GM23338 (cell line): ENCODE data around the gene SEC24C. TPM values are rescaled to one million over a fixed set of nuclear protein-coding genes. Genes with fewer than 3 reads are reported as not detected.
"Not testable (repeated sequence)": the region's sequence is repeated elsewhere in the genome, so short reads cannot be mapped to it uniquely, and the experiment has no call there.

ENCODE experiments used
- ATAC-seq: fragments of 200-7000 bp; cut with Tn5 transposase; 3 replicates; pipeline ENCODE4 v1.9.1; 2020
- DNase-seq: peaks from one replicate; pipeline ENCODE4 v3.0.0-alpha.2; 2015; ENCODE audit warnings: low spot score
- H2AFZ ChIP-seq: fragments of 200-600 bp; sonication (generic); 2 replicates; pipeline ENCODE4 v1.8.0; 2016; ENCODE audit warnings: antibody characterized with exemption, mild to moderate bottlenecking, moderate library complexity
- H3F3A ChIP-seq: fragments of 200-600 bp; sonication (generic); replicated peaks from 2 replicates; pipeline ENCODE4 v1.8.0; 2017; ENCODE audit warnings: antibody characterized with exemption, mixed run types, low read depth
- H3K27ac ChIP-seq: fragments of 200-600 bp; sonication (generic); 2 replicates; pipeline ENCODE4 v1.6.1; 2016; ENCODE audit warnings: low read depth
- H3K27me3 ChIP-seq: fragments of 200-600 bp; sonication (generic); 2 replicates; pipeline ENCODE4 v1.8.0; 2016; ENCODE audit warnings: mild to moderate bottlenecking, mixed run types, moderate library complexity; ENCODE audit not compliant: insufficient read depth
- H3K36me3 ChIP-seq: fragments of 200-600 bp; sonication (generic); 2 replicates; pipeline ENCODE4 v1.8.0; 2016; ENCODE audit warnings: mild to moderate bottlenecking; ENCODE audit not compliant: insufficient read depth
- H3K4me1 ChIP-seq: fragments of 200-600 bp; sonication (generic); 2 replicates; pipeline ENCODE4 v1.8.0; 2016; ENCODE audit warnings: mild to moderate bottlenecking, moderate library complexity; ENCODE audit not compliant: insufficient read depth
- H3K4me2 ChIP-seq: fragments of 200-600 bp; sonication (generic); 2 replicates; pipeline ENCODE4 v1.7.1; 2017; ENCODE audit warnings: mixed run types
- H3K4me3 ChIP-seq: fragments of 200-600 bp; sonication (generic); 2 replicates; pipeline ENCODE4 v1.6.1; 2016; ENCODE audit warnings: mixed run types
- H3K79me2 ChIP-seq: fragments of 200-600 bp; sonication (generic); replicated peaks from 2 replicates; pipeline ENCODE4 v1.8.0; 2017; ENCODE audit warnings: mild to moderate bottlenecking; ENCODE audit not compliant: insufficient read depth
- H3K9me2 ChIP-seq: fragments of 200-600 bp; sonication (generic); 2 replicates; pipeline ENCODE4 v1.8.0; 2017; ENCODE audit not compliant: insufficient read depth
- H4K20me1 ChIP-seq: fragments of 200-600 bp; sonication (generic); replicated peaks from 2 replicates; pipeline ENCODE4 v1.8.0; 2017; ENCODE audit warnings: mild to moderate bottlenecking; ENCODE audit not compliant: insufficient read depth
- H3K27ac Mint-ChIP-seq: 2 replicates; pipeline ENCODE4 v1.8.0; 2020; ENCODE audit warnings: inconsistent platforms, mild to moderate bottlenecking, moderate library complexity, mixed read lengths
- H3K27me3 Mint-ChIP-seq: 3 replicates; pipeline ENCODE4 v1.8.0; 2022; ENCODE audit warnings: low read depth, mild to moderate bottlenecking, moderate library complexity, mixed read lengths, inconsistent platforms; ENCODE audit not compliant: insufficient read depth, poor library complexity
- H3K36me3 Mint-ChIP-seq: 3 replicates; pipeline ENCODE4 v1.8.0; 2021; ENCODE audit warnings: low read depth, mild to moderate bottlenecking, inconsistent platforms, moderate library complexity, mixed read lengths
- H3K4me1 Mint-ChIP-seq: 3 replicates; pipeline ENCODE4 v1.8.0; 2020; ENCODE audit warnings: mild to moderate bottlenecking, inconsistent platforms, mixed read lengths
- H3K4me3 Mint-ChIP-seq: 3 replicates; pipeline ENCODE4 v1.8.0; 2021; ENCODE audit warnings: moderate library complexity, mild to moderate bottlenecking, inconsistent platforms, mixed read lengths
- H3K9me3 Mint-ChIP-seq: 3 replicates; pipeline ENCODE4 v1.8.0; 2020; ENCODE audit warnings: moderate library complexity, mild to moderate bottlenecking, inconsistent platforms, mixed read lengths
- EZH2phosphoT487 ChIP-seq: fragments of 200-600 bp; sonication (generic); IDR thresholded peaks from one replicate; pipeline ENCODE4 v1.8.1; 2018; ENCODE audit warnings: antibody characterized with exemption; ENCODE audit not compliant: unreplicated experiment
- JUNB ChIP-seq: IDR thresholded peaks from one replicate; pipeline ENCODE4 v1.6.1; 2016; ENCODE audit warnings: antibody characterized with exemption; ENCODE audit not compliant: unreplicated experiment
- NANOG ChIP-seq: IDR thresholded peaks from 2 replicates; pipeline ENCODE4 v1.6.1; 2016; ENCODE audit warnings: antibody characterized with exemption, borderline replicate concordance
- POLR2AphosphoS5 ChIP-seq: IDR thresholded peaks from 2 replicates; pipeline ENCODE4 v1.6.1; 2016; ENCODE audit warnings: antibody characterized with exemption, low read depth
- STAT1 ChIP-seq: IDR thresholded peaks from one replicate; pipeline ENCODE4 v1.6.1; 2016; ENCODE audit warnings: antibody characterized with exemption; ENCODE audit not compliant: unreplicated experiment
- ZNF114 ChIP-seq: fragments of 250-450 bp; sonication (Bioruptor Pico); IDR thresholded peaks from 2 replicates; pipeline ENCODE4 v1.5.0; 2020; ENCODE audit warnings: mild to moderate bottlenecking, moderate library complexity
- polyA plus RNA-seq: library from polyadenylated mRNA; unstranded; fragments of >200 nt; fragmentation: Nextera tagmentation; extraction: Ambion mirVana; gene quantifications from 2 replicates; pipeline ENCODE4 v1.2.1, GENCODE V29; 2016
- total RNA-seq: library from RNA; depleted of rRNA; stranded (reverse); fragments of >200 nt; shearing (Covaris generic); gene quantifications from 2 replicates; pipeline ENCODE4 v1.2.3, GENCODE V29; 2014
- TF ChIP-seq, protein P1 (sequence below): IDR thresholded peaks from one replicate; pipeline ENCODE4 v1.6.1; 2018; ENCODE audit warnings: antibody characterized with exemption; ENCODE audit not compliant: unreplicated experiment
- TF ChIP-seq, protein P2 (sequence below): fragments of 250-450 bp; sonication (Bioruptor Pico); IDR thresholded peaks from 2 replicates; pipeline ENCODE4 v1.5.0; 2020; ENCODE audit warnings: mild to moderate bottlenecking, moderate library complexity

SEC24C gene
- total and polyA plus RNA-seq, 2 experiments from 2014 or later = 16.9 to 64.2 TPM

DNA sequence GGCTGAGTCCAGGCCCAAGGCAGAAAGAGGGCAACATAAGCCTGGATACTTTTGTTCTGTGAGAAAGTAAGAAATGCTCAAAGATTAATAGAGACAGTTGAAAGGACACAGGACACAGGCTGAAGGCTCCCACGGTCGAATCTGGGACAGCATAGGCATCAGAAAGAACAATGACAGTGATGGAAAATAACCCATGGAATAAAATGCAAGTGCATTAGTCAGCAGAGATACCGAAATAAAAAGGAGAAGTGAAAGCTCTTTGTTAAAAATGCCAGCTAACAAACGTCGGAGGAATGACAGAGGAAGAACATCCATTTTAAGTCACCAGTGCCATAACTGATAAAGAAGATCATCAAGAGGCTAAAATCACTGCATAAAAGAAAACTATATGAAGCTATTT, 26.6 kb upstream of the SEC24C start:
- no peak overlapping the region for H3K4me3 ChIP-seq
- H3K4me1 ChIP-seq = no peaks in the 10 kb centered on the region
- H3K27ac ChIP-seq = no peak overlapping the region
- TF ChIP-seq, protein P1, sequence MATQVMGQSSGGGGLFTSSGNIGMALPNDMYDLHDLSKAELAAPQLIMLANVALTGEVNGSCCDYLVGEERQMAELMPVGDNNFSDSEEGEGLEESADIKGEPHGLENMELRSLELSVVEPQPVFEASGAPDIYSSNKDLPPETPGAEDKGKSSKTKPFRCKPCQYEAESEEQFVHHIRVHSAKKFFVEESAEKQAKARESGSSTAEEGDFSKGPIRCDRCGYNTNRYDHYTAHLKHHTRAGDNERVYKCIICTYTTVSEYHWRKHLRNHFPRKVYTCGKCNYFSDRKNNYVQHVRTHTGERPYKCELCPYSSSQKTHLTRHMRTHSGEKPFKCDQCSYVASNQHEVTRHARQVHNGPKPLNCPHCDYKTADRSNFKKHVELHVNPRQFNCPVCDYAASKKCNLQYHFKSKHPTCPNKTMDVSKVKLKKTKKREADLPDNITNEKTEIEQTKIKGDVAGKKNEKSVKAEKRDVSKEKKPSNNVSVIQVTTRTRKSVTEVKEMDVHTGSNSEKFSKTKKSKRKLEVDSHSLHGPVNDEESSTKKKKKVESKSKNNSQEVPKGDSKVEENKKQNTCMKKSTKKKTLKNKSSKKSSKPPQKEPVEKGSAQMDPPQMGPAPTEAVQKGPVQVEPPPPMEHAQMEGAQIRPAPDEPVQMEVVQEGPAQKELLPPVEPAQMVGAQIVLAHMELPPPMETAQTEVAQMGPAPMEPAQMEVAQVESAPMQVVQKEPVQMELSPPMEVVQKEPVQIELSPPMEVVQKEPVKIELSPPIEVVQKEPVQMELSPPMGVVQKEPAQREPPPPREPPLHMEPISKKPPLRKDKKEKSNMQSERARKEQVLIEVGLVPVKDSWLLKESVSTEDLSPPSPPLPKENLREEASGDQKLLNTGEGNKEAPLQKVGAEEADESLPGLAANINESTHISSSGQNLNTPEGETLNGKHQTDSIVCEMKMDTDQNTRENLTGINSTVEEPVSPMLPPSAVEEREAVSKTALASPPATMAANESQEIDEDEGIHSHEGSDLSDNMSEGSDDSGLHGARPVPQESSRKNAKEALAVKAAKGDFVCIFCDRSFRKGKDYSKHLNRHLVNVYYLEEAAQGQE = no peak
- no peak for TF ChIP-seq ZNF114 (CRISPR knock-in tag)
- TF ChIP-seq POLR2AphosphoS5 = no peak
- TF ChIP-seq STAT1 = no peak
- TF ChIP-seq NANOG = no peak
- TF ChIP-seq JUNB = no peak
- no peak for TF ChIP-seq EZH2phosphoT487
- peaks cover 43% of the 10 kb centered on the region for H3K36me3 ChIP-seq
- H4K20me1 ChIP-seq = no peaks in the 10 kb centered on the region; the same call in 1 of the 2 replicates
- H3K9me3 Mint-ChIP-seq = no peaks in the 10 kb centered on the region
- no peaks in the 10 kb centered on the region for H3K27me3 Mint-ChIP-seq
- H3K4me1 Mint-ChIP-seq = no peaks in the 10 kb centered on the region
- no peak for ATAC-seq
- H2AFZ ChIP-seq = no peak overlapping the region
- H3F3A ChIP-seq = no peaks in the 10 kb centered on the region
- H3K27ac Mint-ChIP-seq = no peak overlapping the region
- H3K9me2 ChIP-seq = no peaks in the 10 kb centered on the region
- DNase-seq = no peak
- H3K4me3 Mint-ChIP-seq = no peak overlapping the region
- no peaks in the 10 kb centered on the region for H3K79me2 ChIP-seq
- no peak overlapping the region for H3K4me2 ChIP-seq
- H3K27me3 ChIP-seq = no peaks in the 10 kb centered on the region
- peaks cover 62% of the 10 kb centered on the region for H3K36me3 Mint-ChIP-seq

DNA sequence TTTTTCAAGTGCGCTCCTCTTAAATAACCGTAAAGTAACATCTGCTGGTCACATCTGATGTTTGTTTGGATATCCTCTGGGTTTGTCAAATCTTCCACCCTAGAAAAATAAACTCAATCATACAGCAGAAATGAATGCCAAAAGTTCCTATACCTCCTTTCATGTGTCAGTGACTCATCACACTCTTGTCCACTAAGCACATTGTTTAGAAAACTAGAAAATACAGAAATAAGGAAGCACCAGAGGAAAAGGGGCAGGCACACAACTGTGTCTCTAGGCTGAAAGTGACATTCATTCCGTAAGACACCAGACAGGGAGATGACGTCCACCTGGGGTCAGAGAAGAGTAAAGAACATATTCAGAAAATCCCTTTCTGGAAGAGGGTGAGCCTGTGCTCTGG, 23.6 kb upstream of the SEC24C start:
- not testable (repeated sequence) for H3K9me2 ChIP-seq, H3K4me2 ChIP-seq, ATAC-seq, H3K4me3 Mint-ChIP-seq, H3K4me3 ChIP-seq, H3K27ac ChIP-seq, H3K27ac Mint-ChIP-seq, H3K4me1 ChIP-seq, H3K79me2 ChIP-seq, H3K4me1 Mint-ChIP-seq, DNase-seq, H3K9me3 Mint-ChIP-seq, H3F3A ChIP-seq, H2AFZ ChIP-seq, H3K27me3 ChIP-seq, H3K27me3 Mint-ChIP-seq, H4K20me1 ChIP-seq
- H3K36me3 Mint-ChIP-seq = peaks cover 68% of the 10 kb centered on the region
- peaks cover 47% of the 10 kb centered on the region for H3K36me3 ChIP-seq

DNA sequence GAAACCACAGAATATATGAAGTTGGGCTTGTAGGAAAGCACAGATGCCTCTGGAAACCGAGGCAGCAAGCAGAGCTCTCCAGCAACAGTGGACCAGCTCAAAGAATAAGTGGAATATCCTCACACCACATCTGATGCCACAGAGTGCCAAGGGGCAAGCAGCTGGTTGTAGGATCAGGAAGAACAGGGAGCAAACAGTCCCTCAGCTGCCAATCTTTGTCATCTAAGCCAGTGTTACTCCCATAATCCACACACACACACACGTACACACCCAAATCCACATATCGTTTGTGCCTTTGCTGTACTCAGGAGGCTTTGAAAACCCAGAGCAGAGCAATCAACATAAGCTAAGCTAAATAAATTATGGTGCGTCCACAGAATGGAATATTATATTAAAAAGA, 20.7 kb upstream of the SEC24C start:
- ATAC-seq = no peak
- Histone ChIP-seq H3F3A (no peaks in the 10 kb centered on the region), H2AFZ (no peak overlapping the region), H3K27ac (no peak overlapping the region), H3K9me2 (no peaks in the 10 kb centered on the region), H3K27me3 (no peaks in the 10 kb centered on the region), H3K4me3 (no peak overlapping the region), H3K36me3 (peaks cover 26% of the 10 kb centered on the region), H3K79me2 (no peaks in the 10 kb centered on the region; the same call in 1 of the 2 replicates), H4K20me1 (no peaks in the 10 kb centered on the region; the same call in 1 of the 2 replicates), H3K4me2 (no peak overlapping the region), H3K4me1 (no peaks in the 10 kb centered on the region)
- H3K9me3 Mint-ChIP-seq = no peaks in the 10 kb centered on the region
- peaks cover 66% of the 10 kb centered on the region for H3K36me3 Mint-ChIP-seq
- H3K4me3 Mint-ChIP-seq = no peak overlapping the region
- no peaks in the 10 kb centered on the region for H3K27me3 Mint-ChIP-seq
- DNase-seq = no peak
- no peak overlapping the region for H3K27ac Mint-ChIP-seq
- no peaks in the 10 kb centered on the region for H3K4me1 Mint-ChIP-seq
- TF ChIP-seq, protein P2, sequence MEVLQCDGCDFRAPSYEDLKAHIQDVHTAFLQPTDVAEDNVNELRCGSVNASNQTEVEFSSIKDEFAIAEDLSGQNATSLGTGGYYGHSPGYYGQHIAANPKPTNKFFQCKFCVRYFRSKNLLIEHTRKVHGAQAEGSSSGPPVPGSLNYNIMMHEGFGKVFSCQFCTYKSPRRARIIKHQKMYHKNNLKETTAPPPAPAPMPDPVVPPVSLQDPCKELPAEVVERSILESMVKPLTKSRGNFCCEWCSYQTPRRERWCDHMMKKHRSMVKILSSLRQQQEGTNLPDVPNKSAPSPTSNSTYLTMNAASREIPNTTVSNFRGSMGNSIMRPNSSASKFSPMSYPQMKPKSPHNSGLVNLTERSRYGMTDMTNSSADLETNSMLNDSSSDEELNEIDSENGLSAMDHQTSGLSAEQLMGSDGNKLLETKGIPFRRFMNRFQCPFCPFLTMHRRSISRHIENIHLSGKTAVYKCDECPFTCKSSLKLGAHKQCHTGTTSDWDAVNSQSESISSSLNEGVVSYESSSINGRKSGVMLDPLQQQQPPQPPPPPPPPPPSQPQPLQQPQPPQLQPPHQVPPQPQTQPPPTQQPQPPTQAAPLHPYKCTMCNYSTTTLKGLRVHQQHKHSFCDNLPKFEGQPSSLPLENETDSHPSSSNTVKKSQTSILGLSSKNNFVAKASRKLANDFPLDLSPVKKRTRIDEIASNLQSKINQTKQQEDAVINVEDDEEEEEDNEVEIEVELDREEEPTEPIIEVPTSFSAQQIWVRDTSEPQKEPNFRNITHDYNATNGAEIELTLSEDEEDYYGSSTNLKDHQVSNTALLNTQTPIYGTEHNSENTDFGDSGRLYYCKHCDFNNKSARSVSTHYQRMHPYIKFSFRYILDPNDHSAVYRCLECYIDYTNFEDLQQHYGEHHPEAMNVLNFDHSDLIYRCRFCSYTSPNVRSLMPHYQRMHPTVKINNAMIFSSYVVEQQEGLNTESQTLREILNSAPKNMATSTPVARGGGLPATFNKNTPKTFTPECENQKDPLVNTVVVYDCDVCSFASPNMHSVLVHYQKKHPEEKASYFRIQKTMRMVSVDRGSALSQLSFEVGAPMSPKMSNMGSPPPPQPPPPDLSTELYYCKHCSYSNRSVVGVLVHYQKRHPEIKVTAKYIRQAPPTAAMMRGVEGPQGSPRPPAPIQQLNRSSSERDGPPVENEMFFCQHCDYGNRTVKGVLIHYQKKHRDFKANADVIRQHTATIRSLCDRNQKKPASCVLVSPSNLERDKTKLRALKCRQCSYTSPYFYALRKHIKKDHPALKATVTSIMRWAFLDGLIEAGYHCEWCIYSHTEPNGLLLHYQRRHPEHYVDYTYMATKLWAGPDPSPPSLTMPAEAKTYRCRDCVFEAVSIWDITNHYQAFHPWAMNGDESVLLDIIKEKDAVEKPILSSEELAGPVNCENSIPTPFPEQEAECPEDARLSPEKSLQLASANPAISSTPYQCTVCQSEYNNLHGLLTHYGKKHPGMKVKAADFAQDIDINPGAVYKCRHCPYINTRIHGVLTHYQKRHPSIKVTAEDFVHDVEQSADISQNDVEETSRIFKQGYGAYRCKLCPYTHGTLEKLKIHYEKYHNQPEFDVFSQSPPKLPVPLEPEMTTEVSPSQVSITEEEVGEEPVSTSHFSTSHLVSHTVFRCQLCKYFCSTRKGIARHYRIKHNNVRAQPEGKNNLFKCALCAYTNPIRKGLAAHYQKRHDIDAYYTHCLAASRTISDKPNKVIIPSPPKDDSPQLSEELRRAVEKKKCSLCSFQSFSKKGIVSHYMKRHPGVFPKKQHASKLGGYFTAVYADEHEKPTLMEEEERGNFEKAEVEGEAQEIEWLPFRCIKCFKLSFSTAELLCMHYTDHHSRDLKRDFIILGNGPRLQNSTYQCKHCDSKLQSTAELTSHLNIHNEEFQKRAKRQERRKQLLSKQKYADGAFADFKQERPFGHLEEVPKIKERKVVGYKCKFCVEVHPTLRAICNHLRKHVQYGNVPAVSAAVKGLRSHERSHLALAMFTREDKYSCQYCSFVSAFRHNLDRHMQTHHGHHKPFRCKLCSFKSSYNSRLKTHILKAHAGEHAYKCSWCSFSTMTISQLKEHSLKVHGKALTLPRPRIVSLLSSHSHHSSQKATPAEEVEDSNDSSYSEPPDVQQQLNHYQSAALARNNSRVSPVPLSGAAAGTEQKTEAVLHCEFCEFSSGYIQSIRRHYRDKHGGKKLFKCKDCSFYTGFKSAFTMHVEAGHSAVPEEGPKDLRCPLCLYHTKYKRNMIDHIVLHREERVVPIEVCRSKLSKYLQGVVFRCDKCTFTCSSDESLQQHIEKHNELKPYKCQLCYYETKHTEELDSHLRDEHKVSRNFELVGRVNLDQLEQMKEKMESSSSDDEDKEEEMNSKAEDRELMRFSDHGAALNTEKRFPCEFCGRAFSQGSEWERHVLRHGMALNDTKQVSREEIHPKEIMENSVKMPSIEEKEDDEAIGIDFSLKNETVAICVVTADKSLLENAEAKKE (CRISPR knock-in tag) = no peak
